Measurements from ENCODE around the gene SNRNP40. TPM values are rescaled to one million over a fixed set of nuclear protein-coding genes. Genes with fewer than 3 reads are reported as not detected.

Gene SNRNP40
- 10 to 100 TPM; 40.2 to 73.4 (median 66.6) TPM for total RNA-seq

DNA sequence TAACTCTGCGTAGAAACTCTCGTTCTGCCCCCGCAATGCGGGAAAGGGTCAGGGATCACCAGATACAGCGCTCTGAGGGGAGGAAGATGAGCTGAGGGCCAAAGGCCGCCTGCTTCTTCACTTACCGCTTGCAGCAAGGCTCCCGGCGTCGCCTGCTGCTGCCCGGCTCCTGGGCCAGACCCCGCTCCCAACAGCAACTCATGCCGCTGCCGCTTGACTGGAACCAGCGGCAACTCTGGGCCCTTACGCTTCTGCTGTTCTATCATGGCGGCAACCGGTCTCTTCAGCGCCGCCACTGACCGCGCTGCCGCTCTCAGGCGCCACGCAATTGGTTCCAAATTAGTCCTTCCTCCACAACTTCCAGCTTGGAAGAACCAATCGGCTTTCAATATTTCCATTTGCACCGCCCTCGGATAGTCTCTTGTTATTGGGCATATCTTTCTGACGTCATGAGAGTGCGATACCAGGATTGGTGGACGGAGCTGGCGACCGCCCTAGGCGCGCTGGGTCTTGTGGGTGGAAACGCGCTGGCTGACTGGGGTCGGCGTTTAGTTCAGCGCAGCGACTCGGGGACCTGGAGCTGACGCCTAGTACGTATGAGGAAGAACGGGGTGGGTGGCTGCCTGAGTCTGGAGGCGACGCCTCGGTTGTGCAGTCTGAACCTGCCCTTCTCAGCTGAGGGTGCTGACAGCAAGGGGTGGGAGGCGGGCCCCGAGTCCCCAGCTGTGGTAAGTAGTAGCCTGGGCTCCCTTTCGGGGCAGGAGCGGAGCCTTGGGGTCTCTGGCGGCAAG, at the start of gene SNRNP40, which contains the start of gene ZCCHC17:
Gene SNRNP40 (minus strand): TSS at position 303 of the 791 bp plus-strand sequence. CDS start 37 bp downstream, at position 266.
Gene ZCCHC17 (plus strand): TSS at position 547 of the 791 bp plus-strand sequence. CDS start 13,067 bp downstream, outside the sequence.
- Histone ChIP-seq H3K36me3 (no peaks in the 10 kb centered on the region), H3K27me3 (no peaks in the 10 kb centered on the region), H3K4me1 (peaks cover 0 to 14% of the 10 kb centered on the region in 2 donors), H3K4me3 (peak within 1 kb of the TSS; percentile 81 to 98 (median 93)), H3K9me3 (no peaks in the 10 kb centered on the region), H3K27ac (peak within 1 kb of the TSS; percentile 96)
- DNase-seq (ENCODE audit: low spot score in 2 of 2) = peak; percentile 93 to 99
- intact Hi-C loops (cut with DNase I; ENCODE audit: low total_unique reads) = no loop called here
- TF ChIP-seq POLR2AphosphoS5 (IDR thresholded peaks at IDR 0.05) = peak; percentile 34 to 86 (median 65)
- TF ChIP-seq CTCF (IDR thresholded peaks at IDR 0.05) = no peak
- TF ChIP-seq POLR2A (IDR thresholded peaks at IDR 0.05) = peak; percentile 57

DNA sequence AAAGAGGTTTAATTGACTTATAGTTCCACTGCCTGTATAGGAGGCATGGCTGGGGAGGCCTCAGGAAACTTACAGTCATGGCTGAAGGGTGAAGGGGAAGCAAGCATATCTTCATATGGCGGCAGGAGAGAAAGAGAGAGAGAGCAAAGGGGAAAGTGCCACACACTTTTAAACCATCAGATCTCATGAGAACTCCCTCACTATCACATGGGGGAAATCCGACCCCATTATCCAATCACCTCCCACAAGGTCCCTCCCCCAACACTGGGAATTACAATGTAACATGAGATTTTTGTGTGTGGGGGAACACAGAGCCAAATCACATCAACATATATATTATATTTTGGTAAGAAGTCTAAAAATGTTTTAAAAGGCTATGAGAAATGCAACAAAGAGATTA, 49.0 kb upstream of the SNRNP40 start:
- intact Hi-C loops (cut with DNase I; ENCODE audit: low total_unique reads) = no loop called here
- Histone ChIP-seq H3K9me3 (no peaks in the 10 kb centered on the region), H3K27me3 (no peaks in the 10 kb centered on the region), H3K36me3 (no peaks in the 10 kb centered on the region), H3K4me1 (no peaks in the 10 kb centered on the region), H3K27ac (no peak overlapping the region), H3K4me3 (no peak overlapping the region)
- DNase-seq (ENCODE audit: low spot score in 2 of 2) = no peak
- TF ChIP-seq CTCF (IDR thresholded peaks at IDR 0.05) (no peak), POLR2AphosphoS5 (IDR thresholded peaks at IDR 0.05) (no peak), POLR2A (IDR thresholded peaks at IDR 0.05) (no peak)

DNA sequence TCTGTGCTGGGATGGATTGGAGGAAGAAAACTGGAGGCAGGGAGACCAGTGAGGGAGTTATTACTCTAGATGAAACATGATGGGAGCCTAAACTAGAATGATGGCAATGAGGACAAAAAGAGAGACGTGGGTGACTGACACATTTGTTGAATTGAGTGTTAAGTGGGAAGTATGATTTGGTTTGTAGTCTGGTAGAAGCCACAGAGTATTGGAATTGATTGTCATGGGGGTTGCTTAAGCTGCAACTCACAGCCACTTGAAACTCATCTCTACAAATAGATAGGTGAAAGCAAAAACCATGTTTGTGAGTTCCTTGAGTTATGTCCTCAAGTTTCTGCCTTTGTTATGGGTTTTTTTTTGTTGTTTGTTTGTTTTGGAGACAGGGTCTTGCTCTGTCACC, 47.9 kb upstream of the SNRNP40 start:
- TF ChIP-seq POLR2A (IDR thresholded peaks at IDR 0.05) = no peak
- no peak for TF ChIP-seq POLR2AphosphoS5 (IDR thresholded peaks at IDR 0.05)
- TF ChIP-seq CTCF (IDR thresholded peaks at IDR 0.05) = no peak
- intact Hi-C loops (cut with DNase I; ENCODE audit: low total_unique reads) = no loop called here
- no peak overlapping the region for H3K4me3 ChIP-seq
- H3K27ac ChIP-seq = no peak overlapping the region
- no peaks in the 10 kb centered on the region for H3K4me1 ChIP-seq
- DNase-seq (ENCODE audit: low spot score in 2 of 2) = no peak
- no peaks in the 10 kb centered on the region for H3K27me3 ChIP-seq
- no peaks in the 10 kb centered on the region for H3K36me3 ChIP-seq
- H3K9me3 ChIP-seq = no peaks in the 10 kb centered on the region

DNA sequence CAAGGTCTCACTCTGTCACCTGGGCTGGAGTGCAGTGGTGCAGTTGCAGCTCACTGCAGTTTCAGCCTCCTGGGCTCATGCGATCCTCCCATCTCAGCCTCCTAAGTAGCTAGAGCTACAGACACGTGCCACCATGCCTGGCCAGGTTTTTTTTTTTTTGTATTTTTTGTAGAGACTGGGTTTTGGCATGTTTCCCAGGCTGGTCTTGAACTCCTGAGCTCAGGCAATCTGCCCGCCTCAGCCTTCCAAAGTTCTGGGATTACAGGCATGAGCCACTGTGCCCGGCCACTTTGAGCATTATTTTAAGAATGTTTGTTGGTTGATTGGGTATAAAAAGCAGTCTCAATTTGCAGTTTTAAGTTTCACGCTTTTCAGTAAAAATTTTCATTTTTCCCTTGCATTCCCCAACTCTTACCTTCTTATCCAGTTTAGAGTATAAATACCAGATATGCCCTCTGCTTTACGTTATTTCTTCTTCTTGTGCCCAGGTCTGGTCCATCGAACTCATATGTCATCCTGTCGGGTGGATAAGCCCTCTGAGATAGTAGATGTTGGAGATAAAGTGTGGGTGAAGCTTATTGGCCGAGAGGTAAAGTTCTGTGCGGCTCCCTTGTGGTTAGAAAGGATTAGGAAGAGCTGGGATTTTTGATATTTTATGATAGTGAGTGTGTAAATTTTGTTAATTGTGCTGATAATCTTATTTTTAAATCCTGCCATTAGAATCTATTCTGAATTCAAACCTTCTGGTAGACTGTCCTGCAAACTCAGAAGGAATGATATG, 40.3 kb upstream of the SNRNP40 start:
- H3K4me3 ChIP-seq = no peak overlapping the region
- H3K27ac ChIP-seq = no peak overlapping the region
- no peaks in the 10 kb centered on the region for H3K27me3 ChIP-seq
- DNase-seq (ENCODE audit: low spot score in 2 of 2) = no peak
- no peaks in the 10 kb centered on the region for H3K4me1 ChIP-seq
- no peaks in the 10 kb centered on the region for H3K9me3 ChIP-seq
- no peak for TF ChIP-seq CTCF (IDR thresholded peaks at IDR 0.05)
- no peak for TF ChIP-seq POLR2AphosphoS5 (IDR thresholded peaks at IDR 0.05)
- TF ChIP-seq POLR2A (IDR thresholded peaks at IDR 0.05) = no peak
- intact Hi-C loops (cut with DNase I; ENCODE audit: low total_unique reads) = no loop called here
- H3K36me3 ChIP-seq = no peaks in the 10 kb centered on the region

DNA sequence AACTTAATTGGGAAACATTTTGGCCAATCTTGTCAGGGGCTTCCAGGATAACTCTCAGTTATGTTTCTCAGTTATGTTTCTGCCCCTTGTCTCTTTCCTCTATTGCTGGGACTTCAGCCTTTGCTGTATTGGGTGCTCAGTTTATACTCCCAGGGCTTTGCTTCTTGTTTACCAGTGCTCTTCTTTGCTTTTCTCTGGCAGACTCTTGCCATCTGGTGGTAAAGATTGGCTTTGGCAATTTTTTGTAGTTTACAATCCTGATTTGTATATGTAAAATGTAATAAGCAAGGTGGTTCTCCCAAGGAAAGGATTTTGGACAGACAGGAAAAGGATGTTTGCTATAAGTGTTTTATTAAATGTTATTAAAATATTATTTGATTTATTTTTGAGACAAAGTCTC, 38.4 kb upstream of the SNRNP40 start:
- H3K27ac ChIP-seq = no peak overlapping the region
- TF ChIP-seq POLR2A (IDR thresholded peaks at IDR 0.05) (no peak), CTCF (IDR thresholded peaks at IDR 0.05) (peak; percentile 18 to 49 (median 44))
- no peaks in the 10 kb centered on the region for H3K9me3 ChIP-seq
- no peaks in the 10 kb centered on the region for H3K4me1 ChIP-seq
- no peak for DNase-seq (ENCODE audit: low spot score in 2 of 2)
- H3K27me3 ChIP-seq = no peaks in the 10 kb centered on the region
- no peaks in the 10 kb centered on the region for H3K36me3 ChIP-seq
- intact Hi-C loops (cut with DNase I; ENCODE audit: low total_unique reads) = no loop called here
- no peak overlapping the region for H3K4me3 ChIP-seq
